IPS-18c (cell line): ENCODE results near the gene B4GALT3.

Experiments
- H3K4me3 ChIP-seq: 2 replicates; pipeline ENCODE4 v1.7.0; 2013; ENCODE audit warnings: low read depth, mild to moderate bottlenecking, low read length, moderate library complexity; ENCODE audit not compliant: insufficient read depth
- H3K9me3 ChIP-seq: one replicate; pipeline ENCODE4 v1.6.1; 2013; ENCODE audit warnings: mild to moderate bottlenecking, low read length, moderate library complexity; ENCODE audit not compliant: control insufficient read depth, insufficient read depth

Gene B4GALT3

GRCh38 chr1:161193561-161194235, 16.4 kb upstream of the B4GALT3 start:
- H3K4me3 ChIP-seq: no peak overlapping the region
- H3K9me3 ChIP-seq: no peaks in the 10 kb centered on the region

- Histone ChIP-seq H3K4me3 (no peak overlapping the region), H3K9me3 (no peaks in the 10 kb centered on the region)
Measured at GRCh38 chr1:161192476-161193465, 15.5 kb upstream of the B4GALT3 start.

GRCh38 chr1:161191971-161192370, 14.7 kb upstream of the B4GALT3 start:
- Histone ChIP-seq H3K4me3 (no peak overlapping the region), H3K9me3 (no peaks in the 10 kb centered on the region)

- Histone ChIP-seq H3K9me3 (no peaks in the 10 kb centered on the region), H3K4me3 (no peak overlapping the region)
Measured at GRCh38 chr1:161190962-161191521, 13.7 kb upstream of the B4GALT3 start.

- Histone ChIP-seq H3K4me3 (no peak overlapping the region), H3K9me3 (no peaks in the 10 kb centered on the region)
Measured at GRCh38 chr1:161189036-161189435, 11.7 kb upstream of the B4GALT3 start.

- Histone ChIP-seq H3K4me3 (no peak overlapping the region), H3K9me3 (no peaks in the 10 kb centered on the region)
Measured at GRCh38 chr1:161188381-161188780, 11.1 kb upstream of the B4GALT3 start.

- Histone ChIP-seq H3K9me3 (no peaks in the 10 kb centered on the region), H3K4me3 (no peak overlapping the region)
Measured at GRCh38 chr1:161187311-161187710, 10.0 kb upstream of the B4GALT3 start.

GRCh38 chr1:161185732-161186311, 8.5 kb upstream of the B4GALT3 start:
- no peak overlapping the region for H3K4me3 ChIP-seq
- H3K9me3 ChIP-seq: no peaks in the 10 kb centered on the region

GRCh38 chr1:161185282-161185682, 8.0 kb upstream of the B4GALT3 start:
- no peak overlapping the region for H3K4me3 ChIP-seq
- no peaks in the 10 kb centered on the region for H3K9me3 ChIP-seq

GRCh38 chr1:161182214-161182613, 4.9 kb upstream of the B4GALT3 start:
- H3K4me3 ChIP-seq: no peak overlapping the region
- no peaks in the 10 kb centered on the region for H3K9me3 ChIP-seq

GRCh38 chr1:161180639-161181038, 3.3 kb upstream of the B4GALT3 start:
- no peaks in the 10 kb centered on the region for H3K9me3 ChIP-seq
- no peak overlapping the region for H3K4me3 ChIP-seq

GRCh38 chr1:161179698-161180097, 2.4 kb upstream of the B4GALT3 start:
- no peak overlapping the region for H3K4me3 ChIP-seq
- H3K9me3 ChIP-seq: no peaks in the 10 kb centered on the region

- no peaks in the 10 kb centered on the region for H3K9me3 ChIP-seq
- peak overlapping the region; percentile 90; the same call in 1 of the 2 replicates for H3K4me3 ChIP-seq
Measured at GRCh38 chr1:161177936-161178244, 583 bp upstream of the B4GALT3 start.

- Histone ChIP-seq H3K9me3 (no peaks in the 10 kb centered on the region), H3K4me3 (peak overlapping the region; percentile 90)
Measured at GRCh38 chr1:161176468-161177111, 717 bp downstream of the B4GALT3 start.

- H3K4me3 ChIP-seq: no peak overlapping the region; the same call in 1 of the 2 replicates
Measured at GRCh38 chr1:161175771-161176453, 1.4 kb downstream of the B4GALT3 start.

GRCh38 chr1:161174911-161175310, 2.4 kb downstream of the B4GALT3 start:
- Histone ChIP-seq H3K4me3 (no peak overlapping the region), H3K9me3 (no peaks in the 10 kb centered on the region)

More at GRCh38 chr1:161175771-161176453, 1.4 kb downstream of the B4GALT3 start:
- no peaks in the 10 kb centered on the region for H3K9me3 ChIP-seq

- no peaks in the 10 kb centered on the region for H3K9me3 ChIP-seq
- H3K4me3 ChIP-seq: no peak overlapping the region
Measured at GRCh38 chr1:161173711-161174110, 3.6 kb downstream of the B4GALT3 start.
